NCI-H748 (cell line): Measurements from ENCODE around the gene GUCD1.

Experiments
- DNase-seq: peaks from one replicate; lab custom pipeline; 2025; ENCODE audit not compliant: unreplicated experiment; lab: John Stamatoyannopoulos, UW

Gene GUCD1

GRCh38 chr22:24565077-24565476 lies 10.1 kb upstream of the GUCD1 start:
- DNase-seq: no peak

GRCh38 chr22:24564376-24565058 lies 9.6 kb upstream of the GUCD1 start:
- DNase-seq: no peak

GRCh38 chr22:24563246-24563645 lies 8.3 kb upstream of the GUCD1 start:
- no peak for DNase-seq

DNA sequence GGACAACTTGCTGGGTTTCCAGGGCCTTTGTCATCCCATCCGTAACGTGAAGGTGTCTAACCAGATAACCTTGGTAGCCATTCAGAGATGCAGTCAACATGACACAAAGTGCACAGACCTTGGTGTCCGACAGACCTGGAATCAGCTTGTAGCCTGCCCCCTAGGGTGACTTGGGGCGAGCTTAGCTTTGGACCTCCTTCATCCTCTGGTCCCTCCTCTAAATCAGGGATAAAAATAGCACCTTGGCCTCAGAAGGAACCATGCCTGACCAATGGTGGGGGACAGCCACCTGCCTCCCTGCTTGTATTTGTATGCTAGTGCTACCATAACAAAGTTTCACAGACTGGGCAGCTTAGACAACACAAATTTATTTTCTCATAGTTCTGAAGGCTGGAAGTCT lies 4.5 kb upstream of the GUCD1 start:
- DNase-seq: no peak

DNA sequence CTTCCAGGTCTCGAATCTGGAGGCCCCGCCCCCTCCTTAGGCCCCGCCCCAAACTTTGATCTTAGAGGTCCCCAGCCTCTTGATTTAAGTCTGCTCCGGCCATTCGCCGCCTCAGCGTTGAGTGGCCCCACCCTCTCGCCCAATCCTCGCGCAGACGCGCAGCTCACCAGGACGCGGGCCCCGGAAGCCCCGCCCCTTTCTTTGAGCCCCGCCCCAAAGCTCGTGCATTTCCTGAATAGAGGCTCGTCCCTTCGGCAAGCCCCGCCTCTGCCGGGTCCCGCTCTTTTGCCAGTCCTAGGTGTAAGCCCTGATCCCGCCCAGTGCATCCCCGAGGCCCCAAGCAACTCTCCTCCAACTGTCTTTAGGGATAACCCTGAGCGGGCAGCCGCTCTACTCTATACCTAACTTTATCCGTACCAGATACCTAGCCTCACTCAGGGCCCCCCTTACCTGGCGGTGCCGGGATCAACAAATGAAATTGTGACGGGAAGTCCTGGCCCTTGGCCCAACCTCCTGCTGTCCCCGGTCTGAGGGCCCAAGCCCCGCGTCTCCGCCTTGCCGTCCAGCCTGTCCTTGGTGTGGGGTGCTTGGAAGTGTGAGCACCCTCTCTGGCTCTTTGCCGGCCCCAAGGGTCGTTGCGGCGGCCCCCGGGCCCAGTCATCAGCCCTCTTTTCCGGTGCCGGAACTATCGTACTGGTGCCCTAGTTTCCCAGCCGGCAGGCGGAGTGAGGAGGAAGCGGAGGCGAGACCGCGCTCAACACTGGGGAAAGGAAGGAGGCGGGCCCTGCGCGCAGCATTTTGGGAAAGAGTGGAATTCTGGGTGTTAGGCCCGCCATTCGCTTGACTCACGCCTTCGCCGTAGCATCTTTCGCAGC lies 464 bp upstream of the GUCD1 start, which contains the start of gene SNRPD3:
TSS of gene SNRPD3 (plus strand) at position 835 of the 875 bp plus-strand sequence. CDS start 1,676 bp downstream, outside the sequence.
- DNase-seq: peak; percentile 96

GRCh38 chr22:24553597-24554312 lies 1.2 kb downstream of the GUCD1 start:
- DNase-seq: peak; percentile 24

DNA sequence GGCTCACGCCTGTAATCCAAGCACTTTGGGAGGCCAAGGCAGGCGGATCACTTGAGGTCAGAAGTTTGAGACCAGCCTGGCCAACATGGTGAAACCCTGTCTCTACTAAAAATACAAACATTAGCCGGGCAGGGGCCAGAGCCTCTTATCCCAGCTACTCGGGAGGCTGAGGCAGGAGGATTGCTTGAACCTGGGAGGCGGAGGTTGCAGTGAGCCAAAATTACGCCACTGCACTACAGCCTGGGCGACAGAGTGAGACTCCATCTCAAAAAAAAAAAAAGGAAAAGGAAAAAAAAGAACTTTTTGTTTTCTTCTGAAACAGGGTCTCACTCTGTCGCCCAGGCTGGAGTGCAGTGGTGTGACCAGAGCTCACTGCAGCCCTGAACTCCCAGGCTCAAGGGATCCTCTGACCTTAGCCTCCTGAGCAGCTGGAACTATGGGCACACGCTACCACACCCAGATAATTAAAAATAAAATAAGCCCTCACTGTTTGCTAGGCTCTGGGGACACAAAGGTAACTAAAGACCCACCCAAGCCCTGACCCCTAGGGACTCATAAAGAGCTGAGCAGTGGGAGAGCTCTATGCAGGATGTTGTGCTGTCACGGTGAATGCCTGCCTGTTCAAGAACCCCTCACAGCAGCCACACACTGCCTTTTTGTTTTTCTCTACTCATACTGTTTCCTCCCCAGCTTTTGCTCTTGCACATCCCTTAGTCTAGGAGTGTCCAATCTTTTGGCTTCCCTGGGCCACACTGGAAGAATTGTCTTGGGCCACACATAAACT lies 2.2 kb downstream of the GUCD1 start:
- peak; percentile 66 for DNase-seq

DNA sequence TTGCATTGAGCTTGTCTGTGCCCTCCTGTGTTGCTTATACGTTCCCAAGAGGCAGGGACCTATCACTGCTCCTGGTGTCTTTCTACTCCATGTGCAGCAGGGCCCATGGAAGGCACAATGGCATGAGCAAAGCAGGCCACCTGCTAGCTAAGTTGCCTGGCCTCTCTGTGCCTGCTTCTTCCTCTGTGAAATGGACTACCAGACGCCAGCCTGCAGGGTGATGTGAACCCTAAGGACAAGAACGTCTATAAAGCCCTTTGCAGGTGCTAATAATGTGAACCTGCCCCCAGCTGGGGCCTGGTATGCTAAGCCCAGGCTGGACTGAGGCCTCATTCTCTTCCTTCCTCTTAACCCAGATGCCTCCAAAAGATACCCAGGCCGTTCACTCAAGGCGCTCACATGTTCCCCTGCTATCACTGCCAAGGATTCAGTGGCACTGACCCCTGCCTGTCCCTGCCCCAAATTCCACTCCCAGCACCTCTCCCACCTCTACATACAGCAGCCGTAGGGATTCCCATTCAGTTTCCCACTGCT lies 4.0 kb downstream of the GUCD1 start:
- DNase-seq: no peak

GRCh38 chr22:24550028-24550901 lies 4.7 kb downstream of the GUCD1 start:
- no peak for DNase-seq

GRCh38 chr22:24548812-24549211 lies 6.1 kb downstream of the GUCD1 start:
- DNase-seq: no peak

- DNase-seq: no peak
These were observed 11.2 kb downstream of the GUCD1 start for GRCh38 chr22:24543679-24544243.

GRCh38 chr22:24543185-24543601 lies 11.7 kb downstream of the GUCD1 start:
- no peak for DNase-seq

DNA sequence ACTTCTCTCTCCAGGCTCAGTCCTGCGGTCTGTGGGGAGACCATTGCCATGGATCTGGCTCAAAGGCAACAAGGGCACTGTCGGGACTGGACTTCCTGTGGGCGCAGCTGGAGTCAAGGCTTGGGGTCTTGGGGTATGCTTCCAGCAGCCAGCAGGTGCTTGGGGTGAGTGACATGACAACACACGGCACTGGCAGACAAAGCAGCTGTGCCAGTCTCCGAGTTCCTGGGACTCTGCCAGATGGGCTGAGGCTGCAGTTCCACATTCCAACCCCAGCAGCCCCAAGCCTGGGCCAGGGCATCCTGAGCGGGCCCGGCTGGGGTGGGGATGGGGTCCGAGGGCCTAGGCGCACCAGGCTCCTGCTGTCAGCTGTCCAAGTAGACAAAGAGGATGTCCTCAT lies 12.3 kb downstream of the GUCD1 start:
- no peak for DNase-seq

GRCh38 chr22:24541681-24542515 lies 13.0 kb downstream of the GUCD1 start:
- DNase-seq: no peak

- no peak for DNase-seq
These were observed 14.5 kb downstream of the GUCD1 start for GRCh38 chr22:24540470-24540869.

GRCh38 chr22:24536089-24536488 lies 18.8 kb downstream of the GUCD1 start:
- DNase-seq: no peak

DNA sequence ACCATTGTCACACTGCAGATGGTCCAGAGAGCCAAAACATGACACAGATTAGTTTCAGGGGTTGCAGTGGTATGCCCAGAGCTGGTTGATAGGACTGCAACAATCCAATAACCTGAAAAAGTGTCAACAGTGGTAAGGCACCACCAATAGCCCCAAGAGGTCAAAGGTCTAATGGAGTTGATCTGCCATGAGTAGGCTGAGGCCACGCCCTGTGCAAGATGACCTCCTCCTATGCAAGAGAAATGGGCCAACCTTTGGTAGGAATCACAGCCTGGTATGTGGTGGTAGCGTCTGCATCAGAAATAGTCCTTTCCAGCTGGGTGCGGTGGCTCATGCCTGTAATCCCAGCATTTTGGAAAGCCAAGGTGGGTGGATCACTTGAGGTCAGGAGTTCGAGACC lies 19.6 kb downstream of the GUCD1 start:
- DNase-seq: no peak

DNA sequence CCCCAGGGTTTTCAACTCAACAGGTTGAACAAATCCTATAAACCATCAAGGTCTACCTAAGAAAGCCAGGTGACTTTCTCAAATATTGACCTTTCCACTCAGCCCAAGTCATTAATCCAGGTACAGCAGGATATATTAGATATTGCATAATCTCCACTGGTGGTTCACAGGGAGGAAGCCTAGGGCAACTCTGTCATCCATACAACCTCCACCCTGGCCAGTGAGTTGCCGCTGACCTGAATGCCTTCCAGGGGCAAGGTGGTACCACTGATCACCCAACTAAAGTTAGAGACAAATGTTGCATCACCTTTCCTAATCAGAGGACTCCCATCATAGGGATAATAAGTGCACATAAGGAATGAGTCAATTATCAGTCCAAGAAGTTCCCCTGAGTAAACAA lies 22.9 kb downstream of the GUCD1 start:
- no peak for DNase-seq
